ENCODE results near the gene INPP5J. TPM values are rescaled to one million over a fixed set of nuclear protein-coding genes. Genes with fewer than 3 reads are reported as not detected.

Gene INPP5J
- total and polyA plus RNA-seq, 2 of the 13 experiments (the other 11 are each of a cell fraction or from before 2014, with no cell fraction given): 0.24 to 1.1 TPM

GRCh38 chr22:31148953-31149627, 26.3 kb downstream of the INPP5J start (continued):
- TF ChIP-seq ZBED4 (CRISPR knock-in tag; IDR thresholded peaks at IDR 0.05; ENCODE audit: borderline replicate concordance): no peak
- TF ChIP-seq ZNF704 (CRISPR knock-in tag; IDR thresholded peaks at IDR 0.05; ENCODE audit: borderline replicate concordance): 0 out of 2 replicates have a peak, but pooled peaks have one; percentile 46
- TF ChIP-seq GLI4 (CRISPR knock-in tag; IDR thresholded peaks at IDR 0.05; ENCODE audit: borderline replicate concordance): 0 out of 2 replicates have a peak, but pooled peaks have one; percentile 26
- TF ChIP-seq ASH2L (IDR thresholded peaks at IDR 0.05; ENCODE audit: insufficient read length, low read depth, low read length): no peak
- TF ChIP-seq PAXIP1 (CRISPR knock-in tag; conservative IDR thresholded peaks at IDR 0.05): no peak; the same call in 1 of the 2 replicates
- TF ChIP-seq ATF4 (CRISPR knock-in tag; IDR thresholded peaks at IDR 0.05): no peak
- TF ChIP-seq KAT8 (CRISPR knock-in tag; IDR thresholded peaks at IDR 0.05): no peak
- TF ChIP-seq ZIK1 (CRISPR knock-in tag; IDR thresholded peaks at IDR 0.05; ENCODE audit: borderline replicate concordance, low read depth): no peak
- TF ChIP-seq DPF2 (CRISPR knock-in tag; IDR thresholded peaks at IDR 0.05; ENCODE audit: borderline replicate concordance, low read depth): no peak
- no peak for TF ChIP-seq ZNF780A (CRISPR knock-in tag; IDR thresholded peaks at IDR 0.05)
- TF ChIP-seq THAP7 (CRISPR knock-in tag; IDR thresholded peaks at IDR 0.05): no peak
- no peak for TF ChIP-seq ZNF383 (CRISPR knock-in tag; IDR thresholded peaks at IDR 0.05; ENCODE audit: borderline replicate concordance)
- no peak for TF ChIP-seq DNMT1 (CRISPR knock-in tag; IDR thresholded peaks at IDR 0.05)
- TF ChIP-seq ZEB1 (IDR thresholded peaks at IDR 0.05; ENCODE audit: insufficient replicate concordance, low read depth): no peak
- no peak for TF ChIP-seq PAF1 (CRISPR knock-in tag; IDR thresholded peaks at IDR 0.05)
- TF ChIP-seq ZNF20 (CRISPR knock-in tag; IDR thresholded peaks at IDR 0.05): no peak
- TF ChIP-seq SIX1 (CRISPR knock-in tag; IDR thresholded peaks at IDR 0.05; ENCODE audit: borderline replicate concordance): no peak
- TF ChIP-seq ZNF496 (CRISPR knock-in tag; IDR thresholded peaks at IDR 0.05; ENCODE audit: insufficient replicate concordance): no peak
